GM18505 (cell line): ENCODE data around the gene PAK1IP1.
"Not testable (repeated sequence)": the region's sequence is repeated elsewhere in the genome, so short reads cannot be mapped to it uniquely, and the experiment has no call there.

Source experiments
- ATAC-seq: cut with Tn5 transposase; IDR thresholded peaks from one replicate; pipeline ENCODE4 v1.9.1; 2021; ENCODE audit not compliant: unreplicated experiment
- POLR2A ChIP-seq: IDR thresholded peaks from 4 replicates; pipeline ENCODE4 v1.6.1; 2011; ENCODE audit warnings: borderline replicate concordance; ENCODE audit not compliant: insufficient read depth, insufficient read length; ENCODE audit errors: extremely low read depth

The PAK1IP1 gene

GRCh38 chr6:10721850-10722569, 27.2 kb downstream of the PAK1IP1 start:
- TF ChIP-seq POLR2A, result peak; percentile 30
- ATAC-seq, result no peak

- no peak for TF ChIP-seq POLR2A
- no peak for ATAC-seq
Observed at GRCh38 chr6:10722570-10722819, 27.7 kb downstream of the PAK1IP1 start.

GRCh38 chr6:10722820-10723566, 28.2 kb downstream of the PAK1IP1 start, which contains the start of gene TMEM14C:
TSS of gene TMEM14C (plus strand) at chr6:10723070. CDS start at chr6:10724614, 1,544 bp downstream.
- TF ChIP-seq POLR2A, result peak; percentile 82
- ATAC-seq, result peak; percentile 96

- ATAC-seq, result no peak
- TF ChIP-seq POLR2A, result no peak
Observed at GRCh38 chr6:10723567-10723881, 28.8 kb downstream of the PAK1IP1 start.

- no peak for TF ChIP-seq POLR2A
- ATAC-seq, result no peak
Observed at GRCh38 chr6:10725044-10725443, 30.3 kb downstream of the PAK1IP1 start.

GRCh38 chr6:10725716-10726115, 30.9 kb downstream of the PAK1IP1 start:
- ATAC-seq, result no peak
- TF ChIP-seq POLR2A, result no peak

- TF ChIP-seq POLR2A, result no peak
- no peak for ATAC-seq
Observed at GRCh38 chr6:10730254-10730653, 35.5 kb downstream of the PAK1IP1 start.

GRCh38 chr6:10733151-10733715, 38.5 kb downstream of the PAK1IP1 start:
- no peak for ATAC-seq
- no peak for TF ChIP-seq POLR2A

GRCh38 chr6:10733863-10734262, 39.1 kb downstream of the PAK1IP1 start:
- TF ChIP-seq POLR2A, result no peak
- no peak for ATAC-seq

- TF ChIP-seq POLR2A, result no peak
- no peak for ATAC-seq
Observed at GRCh38 chr6:10736731-10737130, 42.0 kb downstream of the PAK1IP1 start.

GRCh38 chr6:10740061-10740460, 45.3 kb downstream of the PAK1IP1 start:
- TF ChIP-seq POLR2A, result no peak

GRCh38 chr6:10741643-10742042, 46.9 kb downstream of the PAK1IP1 start:
- ATAC-seq, result not testable (repeated sequence)

More at GRCh38 chr6:10740061-10740460, 45.3 kb downstream of the PAK1IP1 start:
- no peak for ATAC-seq

GRCh38 chr6:10742251-10742650, 47.5 kb downstream of the PAK1IP1 start:
- no peak for ATAC-seq
- TF ChIP-seq POLR2A, result no peak

- TF ChIP-seq POLR2A, result no peak
- ATAC-seq, result no peak
Observed at GRCh38 chr6:10743515-10743914, 48.7 kb downstream of the PAK1IP1 start.
